Aorta (tissue), 5 donors: ENCODE measurements around the gene MAN1A2. TPM values are rescaled to one million over a fixed set of nuclear protein-coding genes. Genes with fewer than 3 reads are reported as not detected.
A peak's percentile ranks its signal among the peaks of the same experiment; 100 is the strongest.
"Not testable (repeated sequence)": the region's sequence is repeated elsewhere in the genome, so short reads cannot be mapped to it uniquely, and the experiment has no call there.

Source experiments
- ATAC-seq: fragments of 200-7000 bp; cut with Tn5 transposase; one replicate; pipeline ENCODE4 v1.9.1; 2022; ENCODE audit warnings: moderate library complexity; ENCODE audit not compliant: low FRiP score
- DNase-seq, 2 donors: peaks; one replicate each; pipeline ENCODE4 v3.0.0-alpha.2; 2020
- H3K27ac ChIP-seq, 2 donors: one replicate each; pipeline ENCODE4 v1.5.1; 2013; ENCODE audit warnings: low read length in 2 of 2, mild to moderate bottlenecking in 2 of 2, moderate library complexity in 2 of 2, control low read depth in 1 of 2, inconsistent platforms in 1 of 2, low read depth in 1 of 2
- H3K27me3 ChIP-seq, 2 donors: one replicate each; pipeline ENCODE4 v1.6.1; 2013; ENCODE audit warnings: control low read depth in 1 of 2, low read length in 1 of 2, mild to moderate bottlenecking in 1 of 2, moderate library complexity in 1 of 2; ENCODE audit not compliant: insufficient read depth in 2 of 2, control insufficient read depth in 1 of 2
- H3K36me3 ChIP-seq, 2 donors: one replicate each; pipeline ENCODE4 v1.6.1; 2013; ENCODE audit warnings: control low read depth in 1 of 2, low read length in 1 of 2, mild to moderate bottlenecking in 1 of 2; ENCODE audit not compliant: insufficient read depth in 2 of 2, control insufficient read depth in 1 of 2
- H3K4me1 ChIP-seq, 2 donors: one replicate each; pipeline ENCODE4 v1.6.1; 2013; ENCODE audit warnings: low read length in 2 of 2, control low read depth in 1 of 2, mild to moderate bottlenecking in 1 of 2, moderate library complexity in 1 of 2; ENCODE audit not compliant: insufficient read depth in 2 of 2, control insufficient read depth in 1 of 2
- H3K4me3 ChIP-seq, 2 donors: one replicate each; pipeline ENCODE4 v1.5.1; 2013; ENCODE audit warnings: low read length in 2 of 2, control low read depth in 1 of 2, mild to moderate bottlenecking in 1 of 2
- H3K9me3 ChIP-seq: one replicate; pipeline ENCODE4 v1.6.1; 2013; ENCODE audit warnings: mild to moderate bottlenecking, low read length; ENCODE audit not compliant: control insufficient read depth
- WGBS, 2 donors: extraction: QIAGEN DNeasy Blood & Tissue Kit; methylation state at CpG; one replicate each; pipeline ENCODE4 v1.1.7; 2013; 5-methylcytosine and 5-hydroxymethylcytosine counted together
- intact Hi-C, 2 donors: fragments of 100-400 bp; cut with DNase I; formaldehyde crosslinking; loops; one replicate each; pipeline versions ENCODE4 v1.14.2 to v1.15.0; 2022
- polyA plus RNA-seq, 2 donors: library from polyadenylated mRNA; stranded (reverse); fragments of 200-250 nt; gene quantifications; one replicate each; pipeline ENCODE4 v1.2.3, GENCODE V29; 2013
- total RNA-seq, 2 donors: library from RNA; stranded (reverse); fragmentation: NEBNext Ultra II Directional; extraction: Animal tissue kit (Norgen Biotek cat#: 25700); gene quantifications; one replicate each; pipeline ENCODE4 v1.2.1, GENCODE V29; 2021
- donor health status: healthy with polysubstance abuse.
- donor health status: Bipolar disorder and iron deficiency.
- donor health status: DM: no; HTN: no; CAD: no.
- donor health status: DM: no; HTN: no; CAD: no.
- donor health status: DM: yes; HTN: yes; CAD: no.

Gene MAN1A2
- total and polyA plus RNA-seq, 4 donors = 6.3 to 50.4 (median 29.6) TPM

GRCh38 chr1:117357833-117358603, 9.2 kb upstream of the MAN1A2 start:
- H3K27me3 ChIP-seq, ATAC-seq, H3K4me3 ChIP-seq, H3K36me3 ChIP-seq, H3K9me3 ChIP-seq, DNase-seq, H3K4me1 ChIP-seq, H3K27ac ChIP-seq, intact Hi-C loops: not testable (repeated sequence)
- 81 to 83% methylated on average over 23 to 24 of the region's 24 CpGs for WGBS, 2 donors

DNA sequence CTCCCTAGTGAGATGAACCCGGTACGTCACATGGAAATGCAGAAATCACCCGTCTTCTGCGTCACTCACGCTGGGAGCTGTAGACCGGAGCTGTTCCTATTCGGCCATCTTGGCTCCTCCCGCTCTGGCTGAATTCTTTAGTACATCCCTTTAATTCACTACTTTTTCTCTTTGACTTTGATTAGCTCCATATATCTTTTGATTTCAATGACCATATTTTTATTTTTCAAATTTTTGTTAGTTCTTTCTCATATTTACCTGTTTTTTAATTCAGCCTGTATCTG, 8.7 kb upstream of the MAN1A2 start:
- H3K9me3 ChIP-seq, H3K27me3 ChIP-seq, H3K27ac ChIP-seq, DNase-seq, H3K4me1 ChIP-seq, intact Hi-C loops, H3K4me3 ChIP-seq, H3K36me3 ChIP-seq, ATAC-seq: not testable (repeated sequence)
- 79 to 82% methylated on average over 8 of the region's 8 CpGs for WGBS, 2 donors

DNA sequence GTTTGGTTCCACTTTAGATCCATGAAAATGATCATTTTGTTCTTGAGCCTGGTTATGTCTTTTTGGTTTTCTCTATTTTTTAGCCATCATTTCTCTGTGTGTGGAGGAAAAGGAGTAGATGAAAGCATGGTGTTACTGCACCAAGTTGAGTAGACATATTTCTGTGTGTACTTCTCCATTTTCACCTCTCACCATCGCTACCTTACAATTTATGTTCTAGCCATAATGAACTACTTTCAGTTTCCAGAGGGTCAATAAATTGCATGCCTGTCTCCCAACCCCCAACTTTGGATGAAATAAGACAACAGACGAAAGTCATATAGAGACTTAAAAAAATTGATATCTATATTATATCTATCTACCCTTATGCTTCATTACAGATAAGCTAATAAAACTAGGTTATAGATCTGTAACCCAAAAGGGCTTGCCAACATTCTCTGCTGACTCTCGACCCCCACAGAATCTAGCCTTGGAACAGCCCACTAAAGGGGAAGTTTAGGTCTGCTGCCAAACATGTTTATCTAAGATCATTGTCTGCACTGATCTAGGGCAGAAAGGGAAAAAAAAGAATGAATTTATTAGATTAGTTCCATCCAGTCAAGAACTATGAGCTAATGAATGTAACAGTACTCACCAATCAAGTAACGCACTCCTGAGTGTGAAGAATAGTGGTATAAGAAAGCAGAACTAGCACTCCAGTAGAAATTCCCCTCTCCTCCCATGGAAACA, 7.5 kb upstream of the MAN1A2 start:
- intact Hi-C loops = loop anchor here in 1 of 2 donors (10.0 kb wide), 1 partner anchor 295 kb away; the partner anchor contains the start of gene TTF2
- ATAC-seq = no peak
- no peak for DNase-seq
- no peaks in the 10 kb centered on the region for H3K36me3 ChIP-seq
- no peaks in the 10 kb centered on the region for H3K9me3 ChIP-seq
- H3K4me3 ChIP-seq = no peak overlapping the region
- H3K27me3 ChIP-seq = no peaks in the 10 kb centered on the region
- H3K27ac ChIP-seq = no peak overlapping the region
- no peaks in the 10 kb centered on the region for H3K4me1 ChIP-seq
- 58 to 62% methylated on average over 4 of the region's 4 CpGs for WGBS, 2 donors

DNA sequence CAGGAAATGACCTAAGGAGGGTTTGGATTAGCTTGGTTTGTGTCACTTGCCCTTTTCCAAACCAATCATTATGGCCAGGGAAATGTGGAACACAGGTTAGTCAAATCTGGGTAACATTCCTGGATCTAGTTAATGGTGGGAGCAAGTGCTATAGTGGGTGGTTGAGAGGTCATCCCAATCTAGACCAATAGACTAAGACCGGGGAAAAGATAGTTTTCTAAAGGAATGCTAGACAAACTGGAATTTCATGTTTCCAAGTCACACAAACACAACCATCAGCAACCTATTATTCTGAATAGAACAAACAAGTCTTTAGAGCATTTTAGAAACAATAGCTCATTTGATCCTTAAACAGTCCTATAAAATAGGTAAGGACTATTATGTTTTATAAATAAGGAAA, 4.3 kb upstream of the MAN1A2 start:
- ATAC-seq (no peak), DNase-seq (no peak)
- peaks cover 0 to 3% of the 10 kb centered on the region in 2 donors for H3K4me1 ChIP-seq
- H3K27me3 ChIP-seq = no peaks in the 10 kb centered on the region
- H3K27ac ChIP-seq = no peak overlapping the region
- H3K9me3 ChIP-seq = no peaks in the 10 kb centered on the region
- intact Hi-C loops = loop anchor here in 1 of 2 donors (10.0 kb wide), 1 partner anchor 298 kb away; the partner anchor contains the start of gene TTF2
- 46 to 92% methylated on average over 1 of the region's 1 CpG for WGBS, 2 donors
- no peak overlapping the region for H3K4me3 ChIP-seq
- no peaks in the 10 kb centered on the region for H3K36me3 ChIP-seq

DNA sequence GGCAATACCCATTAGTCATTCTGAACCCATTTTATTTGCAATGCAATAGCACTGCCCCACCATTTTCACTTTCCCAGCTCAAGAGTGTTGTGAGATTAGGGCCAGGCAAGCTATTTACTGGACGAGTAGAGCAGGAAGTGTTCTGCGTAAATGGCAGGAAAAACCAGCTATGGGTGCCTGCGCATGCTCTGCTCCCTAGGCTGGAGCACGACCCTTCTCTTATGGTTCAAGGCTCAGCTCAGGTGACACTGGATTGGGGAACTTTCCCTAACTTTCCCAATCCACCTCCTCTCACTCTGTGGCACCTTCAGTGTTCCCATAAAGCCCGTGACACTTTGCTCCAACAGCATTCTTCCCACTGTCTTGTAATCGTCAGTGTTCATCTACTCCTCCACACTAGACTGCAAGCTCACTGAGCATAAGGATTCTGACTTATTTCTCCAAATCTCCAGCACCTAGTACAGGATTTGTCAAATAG, 3.6 kb upstream of the MAN1A2 start:
- no peaks in the 10 kb centered on the region for H3K36me3 ChIP-seq
- ATAC-seq (no peak), DNase-seq (no peak)
- no peaks in the 10 kb centered on the region for H3K9me3 ChIP-seq
- no peak overlapping the region for H3K4me3 ChIP-seq
- peaks cover 0 to 3% of the 10 kb centered on the region in 2 donors for H3K4me1 ChIP-seq
- no peaks in the 10 kb centered on the region for H3K27me3 ChIP-seq
- intact Hi-C loops = loop anchor here in 1 of 2 donors (10.0 kb wide), 1 partner anchor 299 kb away; the partner anchor contains the start of gene TTF2
- WGBS, 2 donors = 71 to 77% methylated on average over 6 of the region's 6 CpGs
- H3K27ac ChIP-seq = no peak overlapping the region

- H3K4me3 ChIP-seq = no peak overlapping the region
- DNase-seq (no peak), ATAC-seq (no peak)
- H3K9me3 ChIP-seq = no peaks in the 10 kb centered on the region
- intact Hi-C loops = loop anchor here in 1 of 2 donors (10.0 kb wide), 1 partner anchor 299 kb away; the partner anchor contains the start of gene TTF2
- WGBS, 2 donors = 73 to 77% methylated on average over 4 of the region's 4 CpGs
- H3K36me3 ChIP-seq = no peaks in the 10 kb centered on the region
- peaks cover 0 to 3% of the 10 kb centered on the region in 2 donors for H3K4me1 ChIP-seq
- H3K27ac ChIP-seq = no peak overlapping the region
- no peaks in the 10 kb centered on the region for H3K27me3 ChIP-seq
These were observed 3.0 kb upstream of the MAN1A2 start for GRCh38 chr1:117364240-117364639.

DNA sequence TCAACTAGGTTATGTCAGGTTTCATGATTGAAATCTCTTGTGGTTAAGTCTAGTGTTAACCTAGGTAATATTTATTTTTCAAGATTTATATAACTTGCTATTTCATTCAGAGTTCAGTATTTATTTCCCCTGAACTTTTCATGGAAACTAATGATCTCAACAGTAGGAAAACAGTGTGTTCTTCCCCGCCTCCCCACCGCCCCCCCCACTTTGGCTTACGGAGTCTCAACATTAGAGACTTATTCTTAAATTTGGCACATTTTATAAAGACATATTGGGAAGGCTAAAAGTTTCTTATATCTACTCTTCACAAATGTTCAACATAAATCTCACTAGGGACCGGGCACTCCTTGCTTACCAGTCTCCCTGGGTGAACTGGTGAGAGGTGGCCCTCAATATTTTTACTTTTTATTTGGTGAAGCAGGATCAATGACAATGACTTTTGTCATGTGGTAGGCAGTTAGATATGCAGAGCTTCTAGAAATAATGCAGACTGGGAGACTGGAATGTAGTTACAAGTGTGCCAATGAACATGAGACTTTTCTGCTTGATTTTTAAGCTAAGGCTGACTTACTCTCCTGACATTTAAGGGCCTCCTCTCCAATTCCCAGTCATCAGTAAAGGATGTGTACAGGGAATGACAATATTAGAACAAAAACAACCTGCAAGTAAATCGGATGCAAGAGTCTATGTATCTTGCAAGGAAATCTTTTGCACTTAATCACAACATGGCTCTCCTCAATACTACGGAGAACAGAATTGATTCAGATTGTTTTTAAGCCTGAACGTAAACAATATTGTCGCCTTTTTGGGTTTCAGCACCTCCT, 1.7 kb upstream of the MAN1A2 start:
- Histone ChIP-seq H3K4me1 (peaks cover 0 to 5% of the 10 kb centered on the region in 2 donors), H3K36me3 (no peaks in the 10 kb centered on the region), H3K4me3 (peak overlapping the region; percentile 75 to 84), H3K27ac (peak overlapping the region; percentile 19 to 78), H3K9me3 (no peaks in the 10 kb centered on the region), H3K27me3 (no peaks in the 10 kb centered on the region)
- intact Hi-C loops = loop anchor here in 1 of 2 donors (10.0 kb wide), 1 partner anchor 301 kb away; the partner anchor contains the start of gene TTF2
- DNase-seq (no peak), ATAC-seq (no peak)
- WGBS, 2 donors = 42 to 43% methylated on average over 8 of the region's 8 CpGs
